ENCODE results near the gene LNX2.

The LNX2 gene

DNA sequence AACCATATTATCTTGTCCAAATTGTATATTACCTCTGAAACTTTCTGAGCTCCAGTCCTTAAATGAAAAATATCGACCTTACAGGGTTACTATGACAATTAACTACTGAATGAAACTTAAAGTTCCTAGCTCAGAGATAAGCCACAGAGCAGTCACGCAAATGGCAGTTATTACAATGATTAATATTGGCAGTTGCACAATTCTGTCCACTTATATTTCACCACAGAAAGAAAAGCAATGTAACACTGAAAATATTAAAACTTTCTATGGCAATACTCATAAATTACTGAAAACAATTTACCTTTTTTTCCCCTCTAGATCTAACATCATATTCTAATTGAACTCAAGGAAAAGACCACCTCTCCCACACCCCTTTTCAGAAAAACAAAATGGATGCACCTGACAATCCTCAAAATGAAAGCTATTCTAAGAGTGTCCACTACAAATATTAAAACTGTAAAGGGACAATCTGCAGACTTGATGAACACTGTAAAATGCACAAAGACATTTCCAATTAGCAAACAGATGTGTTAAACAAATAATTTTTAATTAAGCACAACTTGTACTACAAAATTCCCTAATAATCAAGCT is 14.6 kb downstream of the LNX2 start:
- H2BK12ac ChIP-seq (ENCODE audit: low read length) = no peak overlapping the region
- H3K79me2 ChIP-seq (ENCODE audit: control insufficient read depth, insufficient read depth, low read length, poor library complexity) = peaks cover 1% of the 10 kb centered on the region
- H3K4me3 ChIP-seq (ENCODE audit: low read depth, low read length) = no peak overlapping the region
- H3K27me3 ChIP-seq (ENCODE audit: insufficient read depth, low read length) = no peaks in the 10 kb centered on the region
- no CpG with 5 or more reads among the region's 2 CpGs for WGBS (ENCODE audit: extremely low coverage, insufficient coverage, insufficient read length)
- H4K91ac ChIP-seq (ENCODE audit: low read depth, low read length) = no peak overlapping the region
- no peak overlapping the region for H3K18ac ChIP-seq (ENCODE audit: low read length)
- no peak overlapping the region for H4K8ac ChIP-seq (ENCODE audit: low read depth, low read length)
- no peaks in the 10 kb centered on the region for H3K79me1 ChIP-seq (ENCODE audit: low read length)
- no peak overlapping the region for H2BK5ac ChIP-seq (ENCODE audit: low read depth, low read length, poor library complexity)
- no peak overlapping the region for H3K27ac ChIP-seq (ENCODE audit: low read depth, low read length)
- H3K4me2 ChIP-seq (ENCODE audit: low read length) = no peak overlapping the region
- no peak overlapping the region for H2BK120ac ChIP-seq (ENCODE audit: insufficient read depth, low read length, poor library complexity)
- no peaks in the 10 kb centered on the region for H3K9me3 ChIP-seq (ENCODE audit: insufficient read depth, low read depth, low read length)
- H3K14ac ChIP-seq (ENCODE audit: low read length) = no peak overlapping the region
- no peak overlapping the region for H3K4ac ChIP-seq (ENCODE audit: low read depth, low read length)
- H4K12ac ChIP-seq (ENCODE audit: low read depth, low read length) = no peak overlapping the region
- H3K4me1 ChIP-seq (ENCODE audit: control insufficient read depth in 1 of 2, insufficient read depth in 2 of 2, low read length in 2 of 2) = no peaks in the 10 kb centered on the region
- H3K9ac ChIP-seq (ENCODE audit: low read length) = no peak overlapping the region
- no peak overlapping the region for H3K23ac ChIP-seq (ENCODE audit: low read length)
- H3K36me3 ChIP-seq (ENCODE audit: control insufficient read depth in 1 of 2, insufficient read depth in 2 of 2, low read length in 2 of 2) = no peaks in the 10 kb centered on the region
- H2AFZ ChIP-seq (ENCODE audit: insufficient read depth, low read length, poor library complexity) = no peak overlapping the region
- H2AK5ac ChIP-seq (ENCODE audit: low read length) = no peak overlapping the region
- DNase-seq = peak in 1 of 2 donors; percentile 36

DNA sequence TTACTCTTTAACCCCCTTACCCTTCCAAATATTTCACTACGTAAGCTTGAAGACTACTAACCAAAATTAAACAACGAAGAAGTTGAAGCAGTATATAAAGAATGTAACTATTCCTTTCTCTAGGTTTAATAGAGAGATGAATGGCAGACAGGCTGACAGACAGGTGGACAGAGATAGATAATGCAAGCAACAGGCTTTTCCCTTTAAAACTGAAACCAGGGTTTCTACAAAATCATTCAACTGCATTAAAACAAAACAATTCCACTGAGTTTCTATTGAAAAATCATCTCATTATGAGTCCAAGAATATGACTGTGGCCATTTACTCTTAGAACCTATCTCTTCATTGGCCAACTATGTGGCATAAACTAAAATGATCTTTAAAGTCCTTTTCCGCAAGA is 15.2 kb downstream of the LNX2 start:
- H3K4me1 ChIP-seq (ENCODE audit: control insufficient read depth in 1 of 2, insufficient read depth in 2 of 2, low read length in 2 of 2) = no peaks in the 10 kb centered on the region
- H3K23ac ChIP-seq (ENCODE audit: low read length) = no peak overlapping the region
- H3K79me2 ChIP-seq (ENCODE audit: control insufficient read depth, insufficient read depth, low read length, poor library complexity) = peaks cover 1% of the 10 kb centered on the region
- 100% methylated on average over 1 of the region's 3 CpGs for WGBS (ENCODE audit: extremely low coverage, insufficient coverage, insufficient read length)
- no peak overlapping the region for H3K4me3 ChIP-seq (ENCODE audit: low read depth, low read length)
- H2AK5ac ChIP-seq (ENCODE audit: low read length) = no peak overlapping the region
- no peak overlapping the region for H3K4me2 ChIP-seq (ENCODE audit: low read length)
- no peak overlapping the region for H2BK120ac ChIP-seq (ENCODE audit: insufficient read depth, low read length, poor library complexity)
- no peaks in the 10 kb centered on the region for H3K9me3 ChIP-seq (ENCODE audit: insufficient read depth, low read depth, low read length)
- no peaks in the 10 kb centered on the region for H3K79me1 ChIP-seq (ENCODE audit: low read length)
- H3K14ac ChIP-seq (ENCODE audit: low read length) = no peak overlapping the region
- no peak overlapping the region for H3K18ac ChIP-seq (ENCODE audit: low read length)
- H3K27me3 ChIP-seq (ENCODE audit: insufficient read depth, low read length) = no peaks in the 10 kb centered on the region
- H4K91ac ChIP-seq (ENCODE audit: low read depth, low read length) = no peak overlapping the region
- no peak overlapping the region for H2BK5ac ChIP-seq (ENCODE audit: low read depth, low read length, poor library complexity)
- DNase-seq = no peak
- H4K12ac ChIP-seq (ENCODE audit: low read depth, low read length) = no peak overlapping the region
- H2AFZ ChIP-seq (ENCODE audit: insufficient read depth, low read length, poor library complexity) = no peak overlapping the region
- H3K27ac ChIP-seq (ENCODE audit: low read depth, low read length) = no peak overlapping the region
- no peak overlapping the region for H4K8ac ChIP-seq (ENCODE audit: low read depth, low read length)
- H3K9ac ChIP-seq (ENCODE audit: low read length) = no peak overlapping the region
- H2BK12ac ChIP-seq (ENCODE audit: low read length) = no peak overlapping the region
- H3K36me3 ChIP-seq (ENCODE audit: control insufficient read depth in 1 of 2, insufficient read depth in 2 of 2, low read length in 2 of 2) = no peaks in the 10 kb centered on the region
- H3K4ac ChIP-seq (ENCODE audit: low read depth, low read length) = no peak overlapping the region

GRCh38 chr13:27601803-27602202 is 18.5 kb downstream of the LNX2 start:
- H3K18ac ChIP-seq (ENCODE audit: low read length) = no peak overlapping the region
- peaks cover 0 to 2% of the 10 kb centered on the region in 2 experiments for H3K4me1 ChIP-seq (ENCODE audit: control insufficient read depth in 1 of 2, insufficient read depth in 2 of 2, low read length in 2 of 2)
- no peak overlapping the region for H3K27ac ChIP-seq (ENCODE audit: low read depth, low read length)
- H3K9ac ChIP-seq (ENCODE audit: low read length) = no peak overlapping the region
- no peak overlapping the region for H4K12ac ChIP-seq (ENCODE audit: low read depth, low read length)
- no peak overlapping the region for H3K23ac ChIP-seq (ENCODE audit: low read length)
- no peak overlapping the region for H2AK5ac ChIP-seq (ENCODE audit: low read length)
- no peaks in the 10 kb centered on the region for H3K79me1 ChIP-seq (ENCODE audit: low read length)
- no peak overlapping the region for H4K8ac ChIP-seq (ENCODE audit: low read depth, low read length)
- no CpG with 5 or more reads among the region's 2 CpGs for WGBS (ENCODE audit: extremely low coverage, insufficient coverage, insufficient read length)
- H2AFZ ChIP-seq (ENCODE audit: insufficient read depth, low read length, poor library complexity) = no peak overlapping the region
- H3K27me3 ChIP-seq (ENCODE audit: insufficient read depth, low read length) = no peaks in the 10 kb centered on the region
- H3K4me3 ChIP-seq (ENCODE audit: low read depth, low read length) = no peak overlapping the region
- H3K4ac ChIP-seq (ENCODE audit: low read depth, low read length) = no peak overlapping the region
- no peak overlapping the region for H4K91ac ChIP-seq (ENCODE audit: low read depth, low read length)
- H2BK5ac ChIP-seq (ENCODE audit: low read depth, low read length, poor library complexity) = no peak overlapping the region
- H3K36me3 ChIP-seq (ENCODE audit: control insufficient read depth in 1 of 2, insufficient read depth in 2 of 2, low read length in 2 of 2) = no peaks in the 10 kb centered on the region
- no peak overlapping the region for H2BK120ac ChIP-seq (ENCODE audit: insufficient read depth, low read length, poor library complexity)
- DNase-seq = no peak
- no peak overlapping the region for H2BK12ac ChIP-seq (ENCODE audit: low read length)
- H3K9me3 ChIP-seq (ENCODE audit: insufficient read depth, low read depth, low read length) = no peaks in the 10 kb centered on the region
- H3K79me2 ChIP-seq (ENCODE audit: control insufficient read depth, insufficient read depth, low read length, poor library complexity) = peaks cover 3% of the 10 kb centered on the region
- H3K14ac ChIP-seq (ENCODE audit: low read length) = no peak overlapping the region
- H3K4me2 ChIP-seq (ENCODE audit: low read length) = no peak overlapping the region

DNA sequence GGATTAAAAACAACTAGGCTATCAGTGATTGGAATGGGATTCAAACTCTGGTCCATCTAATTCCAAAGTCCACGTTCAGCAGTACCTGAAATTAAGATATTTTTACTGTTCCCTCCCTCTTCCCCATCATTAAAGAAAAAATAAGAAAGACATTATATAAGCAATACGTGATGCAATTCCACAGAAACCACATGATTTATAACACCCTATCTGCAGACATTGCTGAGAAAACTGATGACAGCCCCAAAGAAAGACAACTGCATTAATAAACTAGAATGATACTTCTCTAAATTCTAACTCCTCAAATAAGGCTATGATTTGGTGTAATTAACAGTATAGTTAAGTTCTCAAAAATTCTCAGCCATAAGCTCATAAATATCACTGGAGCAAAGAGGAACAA is 19.1 kb downstream of the LNX2 start:
- DNase-seq = no peak
- Histone ChIP-seq H3K4ac (ENCODE audit: low read depth, low read length) (no peak overlapping the region), H4K8ac (ENCODE audit: low read depth, low read length) (no peak overlapping the region), H3K79me1 (ENCODE audit: low read length) (no peaks in the 10 kb centered on the region), H3K27ac (ENCODE audit: low read depth, low read length) (no peak overlapping the region), H4K12ac (ENCODE audit: low read depth, low read length) (no peak overlapping the region), H2BK120ac (ENCODE audit: insufficient read depth, low read length, poor library complexity) (no peak overlapping the region), H4K91ac (ENCODE audit: low read depth, low read length) (no peak overlapping the region), H3K4me2 (ENCODE audit: low read length) (no peak overlapping the region), H3K18ac (ENCODE audit: low read length) (no peak overlapping the region), H3K79me2 (ENCODE audit: control insufficient read depth, insufficient read depth, low read length, poor library complexity) (peaks cover 3% of the 10 kb centered on the region), H3K36me3 (ENCODE audit: control insufficient read depth in 1 of 2, insufficient read depth in 2 of 2, low read length in 2 of 2) (no peaks in the 10 kb centered on the region), H2BK12ac (ENCODE audit: low read length) (no peak overlapping the region), H3K4me1 (ENCODE audit: control insufficient read depth in 1 of 2, insufficient read depth in 2 of 2, low read length in 2 of 2) (peaks cover 0 to 2% of the 10 kb centered on the region in 2 experiments), H2BK5ac (ENCODE audit: low read depth, low read length, poor library complexity) (no peak overlapping the region), H3K4me3 (ENCODE audit: low read depth, low read length) (no peak overlapping the region), H3K9ac (ENCODE audit: low read length) (no peak overlapping the region), H3K14ac (ENCODE audit: low read length) (no peak overlapping the region), H2AK5ac (ENCODE audit: low read length) (no peak overlapping the region), H2AFZ (ENCODE audit: insufficient read depth, low read length, poor library complexity) (no peak overlapping the region), H3K27me3 (ENCODE audit: insufficient read depth, low read length) (no peaks in the 10 kb centered on the region), H3K23ac (ENCODE audit: low read length) (no peak overlapping the region), H3K9me3 (ENCODE audit: insufficient read depth, low read depth, low read length) (no peaks in the 10 kb centered on the region)
- no CpG with 5 or more reads among the region's 2 CpGs for WGBS (ENCODE audit: extremely low coverage, insufficient coverage, insufficient read length)

Data from trophoblast cell (in vitro differentiated cells and primary cell).